ENCODE measurements around the gene SUN2. TPM values are rescaled to one million over a fixed set of nuclear protein-coding genes. Genes with fewer than 3 reads are reported as not detected.

SUN2 gene
- total and polyA plus RNA-seq, 2 of the 4 experiments (the other 2 are of a cell fraction), result 27.8 to 50.0 TPM

DNA sequence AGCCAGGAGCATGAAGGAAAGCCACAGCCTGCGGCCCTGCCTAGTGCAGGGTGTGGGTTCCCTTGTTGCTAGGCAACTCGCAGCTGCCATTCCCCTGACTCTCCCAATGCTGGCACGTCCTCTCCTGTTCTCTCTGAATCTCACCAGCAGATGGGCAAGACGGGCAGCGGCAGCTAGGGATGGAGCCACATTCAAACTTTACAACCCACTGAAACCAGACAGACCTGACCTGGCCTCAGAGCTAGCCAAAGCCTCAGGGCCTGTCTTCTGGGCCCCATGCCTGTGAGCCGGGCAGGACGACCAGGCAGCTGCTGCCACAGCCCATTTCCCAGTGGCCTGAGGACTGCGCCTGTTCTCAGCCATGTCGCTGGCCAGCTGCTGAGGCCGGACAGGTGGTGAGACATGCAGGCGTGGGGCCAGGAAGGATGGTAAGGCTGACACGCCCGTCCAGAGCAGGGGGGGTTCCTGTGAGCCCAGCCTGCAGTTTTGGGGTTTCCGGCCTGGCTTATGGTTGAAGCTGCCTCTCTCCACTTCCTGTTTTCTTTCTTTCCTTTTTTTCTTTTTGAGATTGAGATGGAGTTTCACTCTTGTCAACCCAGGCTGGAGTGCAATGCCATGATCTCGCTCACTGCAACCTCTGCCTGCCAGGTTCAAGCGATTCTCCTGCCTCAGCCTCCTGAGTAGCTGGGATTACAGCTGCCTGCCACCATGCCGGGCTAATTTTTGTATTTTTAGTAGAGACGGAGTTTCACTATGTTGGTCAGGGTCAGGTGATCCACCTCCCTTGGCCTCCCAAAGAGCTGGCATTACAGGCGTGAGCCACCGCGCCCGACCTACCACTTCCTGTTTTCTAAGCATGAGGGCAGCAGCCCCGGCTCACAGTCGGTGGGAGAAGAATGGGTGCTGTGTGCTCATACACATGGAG lies 4.1 kb downstream of the SUN2 start:
- no peak overlapping the region for H3K9ac ChIP-seq (ENCODE audit: low read depth, low read length)
- peaks cover 8% of the 10 kb centered on the region for H3K9me1 ChIP-seq (ENCODE audit: insufficient read depth, low read length)
- H3K14ac ChIP-seq (replicated peaks; ENCODE audit: low read depth, low read length), result no peak overlapping the region
- H3K36me3 ChIP-seq (ENCODE audit: control insufficient read depth, insufficient read depth, low read length), result peaks cover 45% of the 10 kb centered on the region
- H3K18ac ChIP-seq (ENCODE audit: low read depth, low read length), result no peak overlapping the region
- H2BK120ac ChIP-seq (ENCODE audit: low read depth, low read length), result no peak overlapping the region
- H3K56ac ChIP-seq (ENCODE audit: extremely low read depth, insufficient read depth, low read length), result no peak overlapping the region
- peak overlapping the region; percentile 34 for H2AK9ac ChIP-seq (replicated peaks; ENCODE audit: low read depth, low read length, poor library complexity)
- no peak overlapping the region for H3K4ac ChIP-seq (ENCODE audit: low read depth, low read length)
- ATAC-seq (ENCODE audit: low read depth), result no peak
- H3K79me1 ChIP-seq (ENCODE audit: low read depth in 1 of 2, low read length in 2 of 2), result peaks cover 17 to 59% of the 10 kb centered on the region in 2 experiments
- no peak overlapping the region for H3K4me2 ChIP-seq (ENCODE audit: low read depth, low read length)
- H3K27me3 ChIP-seq (ENCODE audit: control insufficient read depth, insufficient read depth, low read length), result no peaks in the 10 kb centered on the region
- H3K27ac ChIP-seq (ENCODE audit: insufficient read depth, low read length), result no peak overlapping the region
- H3K9me3 ChIP-seq (ENCODE audit: control insufficient read depth, insufficient read depth, low read length), result no peaks in the 10 kb centered on the region
- H2AFZ ChIP-seq (replicated peaks; ENCODE audit: low read length, poor library complexity), result no peak overlapping the region
- H3K4me1 ChIP-seq (ENCODE audit: control insufficient read depth, insufficient read depth, low read length), result peaks cover 11% of the 10 kb centered on the region
- H2BK15ac ChIP-seq (ENCODE audit: low read depth, low read length), result no peak overlapping the region
- no TSS peak for BruUV-seq (replicated peaks)
- H4K91ac ChIP-seq (ENCODE audit: insufficient read depth, low read depth, low read length), result no peak overlapping the region
- H3K4me3 ChIP-seq (ENCODE audit: insufficient read depth, low read depth, low read length), result no peak overlapping the region
- no peak for TF ChIP-seq FOS (IDR thresholded peaks at IDR 0.05; ENCODE audit: low read depth, low read length)
- TF ChIP-seq, protein P1, sequence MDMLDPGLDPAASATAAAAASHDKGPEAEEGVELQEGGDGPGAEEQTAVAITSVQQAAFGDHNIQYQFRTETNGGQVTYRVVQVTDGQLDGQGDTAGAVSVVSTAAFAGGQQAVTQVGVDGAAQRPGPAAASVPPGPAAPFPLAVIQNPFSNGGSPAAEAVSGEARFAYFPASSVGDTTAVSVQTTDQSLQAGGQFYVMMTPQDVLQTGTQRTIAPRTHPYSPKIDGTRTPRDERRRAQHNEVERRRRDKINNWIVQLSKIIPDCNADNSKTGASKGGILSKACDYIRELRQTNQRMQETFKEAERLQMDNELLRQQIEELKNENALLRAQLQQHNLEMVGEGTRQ (IDR thresholded peaks at IDR 0.05; ENCODE audit: low read depth, low read length), result no peak
- TF ChIP-seq RAD21 (IDR thresholded peaks at IDR 0.05; ENCODE audit: low read length), result no peak
- TF ChIP-seq RCOR1 (IDR thresholded peaks at IDR 0.05; ENCODE audit: insufficient replicate concordance, low read length), result no peak
- no peak for TF ChIP-seq BHLHE40 (IDR thresholded peaks at IDR 0.05; ENCODE audit: low read depth, low read length)
- TF ChIP-seq MAFK (IDR thresholded peaks at IDR 0.05; ENCODE audit: low read depth, low read length), result no peak
- TF ChIP-seq CHD1 (IDR thresholded peaks at IDR 0.05; ENCODE audit: low read depth, low read length), result no peak
- no peak for TF ChIP-seq POLR2A (IDR thresholded peaks at IDR 0.05; ENCODE audit: low read depth, low read length)
- 66% methylated on average over 3 of the region's 24 CpGs; no CpG with 5 or more reads in 1 of the 2 experiments for WGBS, 2 experiments (ENCODE audit: extremely low coverage in 2 of 2, insufficient read length in 1 of 2)
- dilution Hi-C loops (cut with HindIII; ENCODE audit: low sequenced_read_pairs, unreplicated experiment), result no loop called here
- no peak overlapping the region for H2BK20ac ChIP-seq (ENCODE audit: low read depth, low read length)
- no peak overlapping the region for H4K8ac ChIP-seq (ENCODE audit: low read depth in 2 of 2, low read length in 2 of 2)
- no peak overlapping the region for H2AK5ac ChIP-seq (ENCODE audit: low read depth, low read length)
- in situ Hi-C loops (cut with MboI; ENCODE audit: low sequenced_read_pairs), result no loop called here
- H4K5ac ChIP-seq (ENCODE audit: low read depth, low read length), result no peak overlapping the region
- H4K20me1 ChIP-seq (ENCODE audit: insufficient read depth, low read length), result peaks cover 4% of the 10 kb centered on the region; the same call in 1 of the 2 replicates
- intact Hi-C loops (cut with micrococcal nuclease), result no loop called here
- ChIA-PET POLR2A (ENCODE audit: unreplicated experiment) (no interaction called here), CTCF (interaction anchor here (0.5 kb wide), 1 partner anchor 256 kb away, joined by 4 read pairs; no protein-coding TSS in a partner anchor)
- no peak overlapping the region for H2BK5ac ChIP-seq (ENCODE audit: low read depth, low read length, poor library complexity, severe bottlenecking)
- no peak overlapping the region for H3K23ac ChIP-seq (ENCODE audit: low read depth, low read length)
- no peak for DNase-seq
